Measurements from ENCODE around the gene SNAPC2.
"Not testable (repeated sequence)": the region's sequence is repeated elsewhere in the genome, so short reads cannot be mapped to it uniquely, and the experiment has no call there.

SNAPC2 gene

GRCh38 chr19:7908078-7908699, 11.9 kb upstream of the SNAPC2 start:
- DNase-seq (ENCODE audit: insufficient read length, low spot score), result no peak
- no peak for FAIRE-seq

- DNase-seq (ENCODE audit: insufficient read length, low spot score) (no peak), FAIRE-seq (no peak)
Measured at GRCh38 chr19:7908742-7909461, 11.2 kb upstream of the SNAPC2 start.

- FAIRE-seq (no peak), DNase-seq (ENCODE audit: insufficient read length, low spot score) (no peak)
Measured at GRCh38 chr19:7909471-7910067, 10.6 kb upstream of the SNAPC2 start.

- DNase-seq (ENCODE audit: insufficient read length, low spot score) (no peak), FAIRE-seq (no peak)
Measured at GRCh38 chr19:7910321-7911161, 9.6 kb upstream of the SNAPC2 start.

- no peak for DNase-seq (ENCODE audit: insufficient read length, low spot score)
- no peak for FAIRE-seq
Measured at GRCh38 chr19:7911508-7912143, 8.5 kb upstream of the SNAPC2 start.

DNA sequence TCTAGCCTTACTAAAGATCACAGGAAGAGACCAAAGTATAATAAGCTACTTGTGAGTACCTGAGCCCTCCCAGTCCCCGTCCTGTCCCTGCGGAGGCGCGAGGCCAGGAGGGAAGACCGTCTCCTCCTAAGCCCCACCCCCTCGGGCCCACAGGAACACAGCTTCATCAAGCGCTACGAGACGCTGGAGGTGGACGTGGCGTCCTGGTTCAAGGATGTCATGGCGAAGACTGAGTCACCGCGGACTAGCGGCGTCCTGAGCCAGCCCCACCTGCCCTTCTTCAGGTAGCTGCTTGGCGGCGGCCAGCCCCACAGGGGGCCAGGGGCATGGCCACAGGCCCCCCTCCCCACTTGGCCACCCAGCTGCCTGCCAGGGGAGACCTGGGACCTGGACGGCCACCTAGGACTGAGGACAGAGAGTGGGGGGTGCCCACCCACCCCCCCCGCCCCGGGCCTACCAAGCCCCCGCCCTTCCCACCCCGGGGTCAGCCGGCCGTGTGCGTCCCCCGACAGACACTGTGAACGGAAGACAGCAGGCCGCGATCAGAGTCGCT, 7.9 kb upstream of the SNAPC2 start:
- no peak for FAIRE-seq
- DNase-seq (ENCODE audit: insufficient read length, low spot score), result no peak

- DNase-seq (ENCODE audit: insufficient read length, low spot score) (no peak), FAIRE-seq (no peak)
Measured at GRCh38 chr19:7912697-7913564, 7.2 kb upstream of the SNAPC2 start.

GRCh38 chr19:7913652-7914051, 6.5 kb upstream of the SNAPC2 start:
- DNase-seq (ENCODE audit: insufficient read length, low spot score) (no peak), FAIRE-seq (no peak)

GRCh38 chr19:7914099-7914498, 6.0 kb upstream of the SNAPC2 start:
- no peak for DNase-seq (ENCODE audit: insufficient read length, low spot score)
- FAIRE-seq, result no peak

GRCh38 chr19:7914598-7915045, 5.5 kb upstream of the SNAPC2 start, which contains the start of gene TGFBR3L:
Gene TGFBR3L (plus strand): TSS chr19:7914830.
- DNase-seq (ENCODE audit: insufficient read length, low spot score), result no peak
- FAIRE-seq, result no peak

DNA sequence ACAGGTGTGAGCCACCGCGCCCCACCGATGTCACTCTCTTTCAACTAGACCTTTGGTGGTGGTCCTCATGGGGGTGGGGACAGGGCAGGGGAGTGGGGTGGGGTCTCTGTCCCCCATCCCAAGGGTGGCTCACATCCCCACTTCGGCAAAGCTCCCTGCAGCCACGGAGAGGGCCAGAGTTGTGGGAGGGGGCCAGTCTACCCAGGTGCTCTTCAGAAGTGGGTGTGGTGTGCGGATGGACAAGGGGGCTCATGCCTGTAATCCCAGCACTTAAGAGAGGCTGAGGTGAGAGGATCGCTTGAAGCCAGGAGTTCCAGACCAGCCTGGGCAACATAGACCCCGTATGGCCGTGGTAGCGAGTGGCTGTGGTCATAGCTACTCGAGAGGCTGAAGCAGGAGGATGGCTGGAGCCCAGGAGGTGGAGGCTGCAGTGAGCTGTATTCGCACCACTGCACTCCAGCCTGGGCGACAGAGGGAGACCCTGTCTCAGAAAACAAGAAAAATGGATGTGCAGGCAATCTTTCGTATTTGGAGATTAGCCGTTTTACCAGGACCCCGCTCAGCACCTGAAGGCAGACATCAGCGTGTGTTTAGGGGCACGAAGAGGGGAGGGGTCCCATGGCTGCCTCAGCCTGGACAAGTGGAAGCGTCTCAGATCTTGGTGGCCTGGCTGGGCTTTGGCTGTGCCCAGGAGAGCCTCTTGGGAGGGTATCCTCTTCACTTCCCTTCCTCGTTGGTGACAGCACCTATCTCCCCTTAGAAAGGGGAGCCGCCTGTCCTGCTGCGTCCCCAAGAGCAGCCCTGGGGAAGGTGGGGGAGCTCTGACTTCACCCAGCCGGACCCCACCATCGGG, 4.7 kb upstream of the SNAPC2 start:
- FAIRE-seq, result no peak
- DNase-seq (ENCODE audit: insufficient read length, low spot score), result no peak

- DNase-seq (ENCODE audit: insufficient read length, low spot score) (no peak), FAIRE-seq (no peak)
Measured at GRCh38 chr19:7916103-7916954, 3.8 kb upstream of the SNAPC2 start.

DNA sequence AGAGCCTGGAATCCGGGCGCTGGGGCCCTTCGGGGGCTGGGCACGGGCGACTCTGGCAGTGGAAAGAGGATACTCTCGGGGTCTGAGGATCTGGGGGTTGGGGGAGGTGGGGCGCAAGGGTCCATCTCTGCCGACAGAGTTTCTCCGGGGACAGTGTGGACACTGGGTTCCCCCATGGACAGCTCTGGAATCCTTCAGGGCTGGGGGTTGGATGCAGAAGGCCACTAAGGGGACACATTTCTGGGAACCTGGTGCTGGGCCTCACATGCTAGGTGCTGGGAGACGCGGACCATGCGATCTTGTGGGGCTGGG, 3.2 kb upstream of the SNAPC2 start:
- DNase-seq (ENCODE audit: insufficient read length, low spot score) (no peak), FAIRE-seq (no peak)

DNA sequence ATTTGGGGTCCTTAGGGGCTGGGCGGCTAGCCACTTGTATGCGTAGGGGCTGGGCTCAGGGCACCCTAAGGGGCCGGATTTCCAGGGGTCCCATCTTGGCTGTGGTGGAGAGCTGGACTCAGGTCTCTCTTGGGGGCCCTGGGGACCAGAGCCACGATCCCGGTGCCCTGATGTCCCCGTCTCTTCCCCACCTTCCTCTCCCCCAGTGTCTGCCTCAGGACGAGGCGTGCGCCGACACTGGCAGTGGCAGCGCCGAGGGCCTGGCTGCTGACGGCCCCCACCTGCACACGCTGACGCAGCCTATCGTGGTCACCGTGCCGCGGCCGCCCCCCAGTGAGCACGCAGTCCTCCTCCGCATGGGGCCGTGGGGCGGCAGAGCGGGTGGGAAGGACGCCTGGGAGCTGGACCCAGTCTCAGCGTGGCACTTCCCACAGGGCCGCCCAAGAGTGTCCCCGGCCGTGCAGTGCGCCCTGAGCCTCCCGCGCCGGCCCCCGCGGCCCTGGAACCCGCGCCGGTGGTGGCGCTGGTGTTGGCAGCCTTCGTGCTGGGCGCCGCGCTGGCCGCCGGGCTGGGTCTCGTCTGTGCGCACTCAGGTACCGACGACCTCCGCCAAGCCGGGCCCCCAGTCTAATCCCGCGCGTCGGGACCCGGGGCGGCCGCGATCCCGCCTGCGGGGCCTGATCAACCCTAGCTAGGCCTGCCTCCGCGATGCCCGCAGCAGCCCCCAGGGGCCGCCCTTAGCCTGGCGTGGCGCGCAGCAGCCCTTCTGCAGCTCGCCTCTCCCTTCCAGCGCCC, 2.7 kb upstream of the SNAPC2 start:
- no peak for DNase-seq (ENCODE audit: insufficient read length, low spot score)
- peak; percentile 51 for FAIRE-seq

GRCh38 chr19:7918062-7918614, 2.0 kb upstream of the SNAPC2 start:
- DNase-seq (ENCODE audit: insufficient read length, low spot score); FAIRE-seq: not testable (repeated sequence)

- FAIRE-seq (no peak), DNase-seq (ENCODE audit: insufficient read length, low spot score) (no peak)
Measured at GRCh38 chr19:7918615-7919421, 1.3 kb upstream of the SNAPC2 start.
